Esophagus squamous epithelium (tissue), 5 donors: ENCODE measurements around the gene LRBA. TPM values are rescaled to one million over a fixed set of nuclear protein-coding genes. Genes with fewer than 3 reads are reported as not detected.

Experiments used
- DNase-seq: peaks from one replicate; lab custom pipeline; 2025; lab: John Stamatoyannopoulos, UW
- H3K27ac ChIP-seq, 4 donors: fragments of 200-600 bp; sonication (generic); one replicate each; pipeline ENCODE4 v1.5.1; 2016 to 2019; ENCODE audit warnings: mild to moderate bottlenecking in 1 of 4
- H3K27me3 ChIP-seq, 4 donors: fragments of 200-600 bp; sonication (generic); 1 replicate in 3 of 4; 2 replicates in 1 of 4; pipeline versions ENCODE4 v1.5.1 to v1.6.0; 2017 to 2021; ENCODE audit warnings: antibody characterized with exemption in 1 of 4
- H3K36me3 ChIP-seq, 3 donors: fragments of 200-600 bp; sonication (generic); one replicate each; pipeline ENCODE4 v1.5.1; 2016 to 2019
- H3K4me1 ChIP-seq, 3 donors: fragments of 200-600 bp; sonication (generic); one replicate each; pipeline ENCODE4 v1.5.1; 2017 to 2019
- H3K4me3 ChIP-seq, 4 donors: fragments of 200-600 bp; sonication (generic); 1 replicate in 3 of 4; 2 replicates in 1 of 4; pipeline ENCODE4 v1.5.1; 2016 to 2019; ENCODE audit warnings: mild to moderate bottlenecking in 2 of 4, moderate library complexity in 1 of 4
- H3K9me3 ChIP-seq, 3 donors: fragments of 200-600 bp; sonication (generic); one replicate each; pipeline ENCODE4 v1.5.1; 2016 to 2019
- POLR2A ChIP-seq, 4 donors: fragments of 450-650 bp; IDR thresholded peaks; one replicate each; pipeline ENCODE4 v1.6.1; 2017; ENCODE audit warnings: antibody characterized with exemption in 4 of 4, mild to moderate bottlenecking in 4 of 4, moderate library complexity in 3 of 4
- WGBS, 2 donors: methylation state at CpG; one replicate each; pipeline ENCODE4 v1.1.5; 2018; 5-methylcytosine and 5-hydroxymethylcytosine counted together
- intact Hi-C: fragments of 100-400 bp; cut with DNase I; formaldehyde crosslinking; loops from one replicate; pipeline ENCODE4 v1.15.0; 2022
- total RNA-seq, 4 donors: library from RNA; depleted of rRNA; stranded (reverse); fragments of >200 nt; gene quantifications; one replicate each; pipeline ENCODE4 v1.1.0, GENCODE V29; 2016
- TF ChIP-seq, protein P1 (sequence below), 6 experiments: fragments of 450-650 bp in 4 of 6; fragments of 200-600 bp in 2 of 6; sonication (generic) in 2 of 6; IDR thresholded peaks; one replicate each; pipeline ENCODE4 v1.5.1; 2016 to 2019; ENCODE audit warnings: antibody characterized with exemption in 6 of 6, mild to moderate bottlenecking in 4 of 6, moderate library complexity in 4 of 6
- donor health status: DM: yes; HTN: yes; CAD: no.

The LRBA gene
- total RNA-seq, 4 donors from 2014 or later, result 54.7 to 91.8 (median 66.2) TPM

- intact Hi-C loops, result no loop called here
- DNase-seq, result no peak
- no peaks in the 10 kb centered on the region for H3K36me3 ChIP-seq
- peaks cover 0 to 6% (median 0%) of the 10 kb centered on the region in 3 donors for H3K4me1 ChIP-seq
- H3K4me3 ChIP-seq, result no peak overlapping the region
- H3K27me3 ChIP-seq, result no peaks in the 10 kb centered on the region
- TF ChIP-seq, protein P1, sequence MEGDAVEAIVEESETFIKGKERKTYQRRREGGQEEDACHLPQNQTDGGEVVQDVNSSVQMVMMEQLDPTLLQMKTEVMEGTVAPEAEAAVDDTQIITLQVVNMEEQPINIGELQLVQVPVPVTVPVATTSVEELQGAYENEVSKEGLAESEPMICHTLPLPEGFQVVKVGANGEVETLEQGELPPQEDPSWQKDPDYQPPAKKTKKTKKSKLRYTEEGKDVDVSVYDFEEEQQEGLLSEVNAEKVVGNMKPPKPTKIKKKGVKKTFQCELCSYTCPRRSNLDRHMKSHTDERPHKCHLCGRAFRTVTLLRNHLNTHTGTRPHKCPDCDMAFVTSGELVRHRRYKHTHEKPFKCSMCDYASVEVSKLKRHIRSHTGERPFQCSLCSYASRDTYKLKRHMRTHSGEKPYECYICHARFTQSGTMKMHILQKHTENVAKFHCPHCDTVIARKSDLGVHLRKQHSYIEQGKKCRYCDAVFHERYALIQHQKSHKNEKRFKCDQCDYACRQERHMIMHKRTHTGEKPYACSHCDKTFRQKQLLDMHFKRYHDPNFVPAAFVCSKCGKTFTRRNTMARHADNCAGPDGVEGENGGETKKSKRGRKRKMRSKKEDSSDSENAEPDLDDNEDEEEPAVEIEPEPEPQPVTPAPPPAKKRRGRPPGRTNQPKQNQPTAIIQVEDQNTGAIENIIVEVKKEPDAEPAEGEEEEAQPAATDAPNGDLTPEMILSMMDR (IDR thresholded peaks at IDR 0.05), result no peak
- TF ChIP-seq POLR2A (IDR thresholded peaks at IDR 0.05), result no peak
- 93 to 94% methylated on average over 1 of the region's 1 CpG for WGBS, 2 donors
- H3K9me3 ChIP-seq, result no peaks in the 10 kb centered on the region
- H3K27ac ChIP-seq, result no peak overlapping the region
Observed at GRCh38 chr4:150717952-150718351, 297.1 kb downstream of the LRBA start.

- H3K36me3 ChIP-seq, result no peaks in the 10 kb centered on the region
- intact Hi-C loops, result no loop called here
- no peaks in the 10 kb centered on the region for H3K4me1 ChIP-seq
- H3K27me3 ChIP-seq, result no peaks in the 10 kb centered on the region
- no peak overlapping the region for H3K27ac ChIP-seq
- DNase-seq, result no peak
- no peak overlapping the region for H3K4me3 ChIP-seq
- H3K9me3 ChIP-seq, result no peaks in the 10 kb centered on the region
- TF ChIP-seq, protein P1 (IDR thresholded peaks at IDR 0.05), result no peak
- TF ChIP-seq POLR2A (IDR thresholded peaks at IDR 0.05), result no peak
- WGBS, 2 donors, result 92 to 93% methylated on average over 2 of the region's 2 CpGs
Observed at GRCh38 chr4:150714462-150715438, 300.3 kb downstream of the LRBA start.

DNA sequence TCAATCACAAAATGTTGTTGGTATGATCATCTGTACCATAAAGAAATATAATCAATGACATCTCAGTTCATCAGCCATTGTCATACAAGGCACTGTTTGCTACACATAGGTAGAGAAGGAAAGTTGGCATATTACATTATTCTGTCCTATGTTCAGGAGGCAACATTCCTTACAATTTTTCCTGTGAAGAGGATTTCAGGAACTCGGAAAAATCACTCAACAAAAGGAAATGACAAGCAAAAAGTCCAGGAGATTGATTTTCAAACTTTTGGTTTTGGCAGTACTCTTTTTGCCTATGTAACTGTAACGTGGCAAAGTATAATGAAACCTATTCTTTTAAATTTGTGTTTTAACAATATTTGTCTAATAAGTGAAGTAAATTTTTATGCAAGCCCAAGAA lies 301.8 kb downstream of the LRBA start:
- Histone ChIP-seq H3K4me3 (no peak overlapping the region), H3K27ac (no peak overlapping the region), H3K4me1 (no peaks in the 10 kb centered on the region), H3K36me3 (no peaks in the 10 kb centered on the region), H3K27me3 (no peaks in the 10 kb centered on the region), H3K9me3 (no peaks in the 10 kb centered on the region)
- TF ChIP-seq, protein P1 (IDR thresholded peaks at IDR 0.05), result no peak
- TF ChIP-seq POLR2A (IDR thresholded peaks at IDR 0.05), result no peak
- DNase-seq, result no peak
- intact Hi-C loops, result no loop called here
- 73 to 80% methylated on average over 2 of the region's 2 CpGs for WGBS, 2 donors

GRCh38 chr4:150710770-150711375 lies 304.2 kb downstream of the LRBA start:
- Histone ChIP-seq H3K4me1 (no peaks in the 10 kb centered on the region), H3K9me3 (no peaks in the 10 kb centered on the region), H3K27me3 (no peaks in the 10 kb centered on the region), H3K4me3 (no peak overlapping the region), H3K36me3 (no peaks in the 10 kb centered on the region), H3K27ac (no peak overlapping the region)
- 90 to 97% methylated on average over 4 of the region's 4 CpGs for WGBS, 2 donors
- TF ChIP-seq POLR2A (IDR thresholded peaks at IDR 0.05), result no peak
- TF ChIP-seq, protein P1 (IDR thresholded peaks at IDR 0.05), result no peak
- intact Hi-C loops, result no loop called here
- DNase-seq, result no peak

GRCh38 chr4:150708004-150708403 lies 307.1 kb downstream of the LRBA start:
- WGBS, 2 donors, result 92 to 96% methylated on average over 1 of the region's 1 CpG
- no peaks in the 10 kb centered on the region for H3K27me3 ChIP-seq
- H3K4me3 ChIP-seq, result no peak overlapping the region
- TF ChIP-seq POLR2A (IDR thresholded peaks at IDR 0.05), result no peak
- TF ChIP-seq, protein P1 (IDR thresholded peaks at IDR 0.05), result no peak
- H3K36me3 ChIP-seq, result no peaks in the 10 kb centered on the region
- no peaks in the 10 kb centered on the region for H3K9me3 ChIP-seq
- no peak for DNase-seq
- intact Hi-C loops, result no loop called here
- no peaks in the 10 kb centered on the region for H3K4me1 ChIP-seq
- H3K27ac ChIP-seq, result no peak overlapping the region
